HG03039 (cell line): Measurements from ENCODE around the gene RAI1.
A peak's percentile ranks its signal among the peaks of the same experiment; 100 is the strongest.
"Not testable (repeated sequence)": the region's sequence is repeated elsewhere in the genome, so short reads cannot be mapped to it uniquely, and the experiment has no call there.

ENCODE experiments used
- ATAC-seq: cut with Tn5 transposase; IDR thresholded peaks from one replicate; pipeline ENCODE4 v1.9.1; 2021; ENCODE audit warnings: mild to moderate bottlenecking, moderate library complexity; ENCODE audit not compliant: unreplicated experiment

The RAI1 gene, protein sequence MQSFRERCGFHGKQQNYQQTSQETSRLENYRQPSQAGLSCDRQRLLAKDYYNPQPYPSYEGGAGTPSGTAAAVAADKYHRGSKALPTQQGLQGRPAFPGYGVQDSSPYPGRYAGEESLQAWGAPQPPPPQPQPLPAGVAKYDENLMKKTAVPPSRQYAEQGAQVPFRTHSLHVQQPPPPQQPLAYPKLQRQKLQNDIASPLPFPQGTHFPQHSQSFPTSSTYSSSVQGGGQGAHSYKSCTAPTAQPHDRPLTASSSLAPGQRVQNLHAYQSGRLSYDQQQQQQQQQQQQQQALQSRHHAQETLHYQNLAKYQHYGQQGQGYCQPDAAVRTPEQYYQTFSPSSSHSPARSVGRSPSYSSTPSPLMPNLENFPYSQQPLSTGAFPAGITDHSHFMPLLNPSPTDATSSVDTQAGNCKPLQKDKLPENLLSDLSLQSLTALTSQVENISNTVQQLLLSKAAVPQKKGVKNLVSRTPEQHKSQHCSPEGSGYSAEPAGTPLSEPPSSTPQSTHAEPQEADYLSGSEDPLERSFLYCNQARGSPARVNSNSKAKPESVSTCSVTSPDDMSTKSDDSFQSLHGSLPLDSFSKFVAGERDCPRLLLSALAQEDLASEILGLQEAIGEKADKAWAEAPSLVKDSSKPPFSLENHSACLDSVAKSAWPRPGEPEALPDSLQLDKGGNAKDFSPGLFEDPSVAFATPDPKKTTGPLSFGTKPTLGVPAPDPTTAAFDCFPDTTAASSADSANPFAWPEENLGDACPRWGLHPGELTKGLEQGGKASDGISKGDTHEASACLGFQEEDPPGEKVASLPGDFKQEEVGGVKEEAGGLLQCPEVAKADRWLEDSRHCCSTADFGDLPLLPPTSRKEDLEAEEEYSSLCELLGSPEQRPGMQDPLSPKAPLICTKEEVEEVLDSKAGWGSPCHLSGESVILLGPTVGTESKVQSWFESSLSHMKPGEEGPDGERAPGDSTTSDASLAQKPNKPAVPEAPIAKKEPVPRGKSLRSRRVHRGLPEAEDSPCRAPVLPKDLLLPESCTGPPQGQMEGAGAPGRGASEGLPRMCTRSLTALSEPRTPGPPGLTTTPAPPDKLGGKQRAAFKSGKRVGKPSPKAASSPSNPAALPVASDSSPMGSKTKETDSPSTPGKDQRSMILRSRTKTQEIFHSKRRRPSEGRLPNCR (N-terminal part only)

DNA sequence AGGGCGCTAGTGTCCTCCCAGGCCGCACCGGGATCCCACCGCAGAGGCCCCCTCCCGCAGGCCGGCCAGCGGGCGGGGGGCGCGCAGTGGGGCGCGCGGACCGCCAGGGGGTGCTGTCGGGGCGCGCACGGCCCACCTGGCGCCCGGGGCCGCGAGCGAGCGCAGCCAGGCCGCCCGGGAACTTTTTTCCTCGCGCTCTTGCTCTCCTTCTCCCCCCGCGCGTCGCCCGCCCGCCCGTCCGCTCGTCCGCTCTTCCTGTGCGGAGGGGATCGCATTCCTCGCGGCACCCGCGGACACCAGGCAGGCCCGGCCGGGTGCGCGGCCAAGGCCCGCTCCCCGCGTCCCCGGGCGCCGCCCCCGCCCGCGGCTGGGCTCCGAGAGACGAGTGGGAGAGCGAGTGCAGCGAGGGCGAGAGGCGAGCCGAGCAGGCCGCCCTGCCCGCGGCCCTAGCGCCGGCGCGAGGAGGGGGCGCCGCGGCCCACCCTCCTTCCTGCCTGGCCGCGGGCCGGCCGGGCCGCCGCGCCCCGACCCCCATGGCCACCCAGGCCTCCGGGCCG, at the start of gene RAI1:
Gene RAI1 (plus strand): TSS at position 272 of the 557 bp plus-strand sequence. CDS start 111,491 bp downstream, outside the sequence.
- peak; percentile 41 for ATAC-seq

DNA sequence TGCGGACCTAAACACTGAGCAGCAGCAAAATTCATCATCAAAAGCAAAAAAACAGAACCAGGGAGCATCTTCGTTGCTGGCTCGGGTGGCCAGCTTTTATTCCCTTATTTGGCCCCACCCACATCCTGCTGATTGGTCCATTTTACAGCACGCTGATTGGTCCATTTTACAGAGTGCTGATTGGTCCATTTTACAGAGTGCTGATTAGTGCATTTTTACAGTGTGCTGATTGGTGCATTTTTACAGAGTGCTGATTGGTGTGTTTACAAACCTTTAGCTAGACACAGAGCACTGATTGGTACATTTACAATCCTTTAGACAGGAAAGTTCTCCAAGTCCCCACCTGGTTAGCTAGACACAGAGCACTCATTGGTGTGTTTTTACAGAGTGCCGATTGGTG, 48.6 kb upstream of the RAI1 start:
- not testable (repeated sequence) for ATAC-seq

DNA sequence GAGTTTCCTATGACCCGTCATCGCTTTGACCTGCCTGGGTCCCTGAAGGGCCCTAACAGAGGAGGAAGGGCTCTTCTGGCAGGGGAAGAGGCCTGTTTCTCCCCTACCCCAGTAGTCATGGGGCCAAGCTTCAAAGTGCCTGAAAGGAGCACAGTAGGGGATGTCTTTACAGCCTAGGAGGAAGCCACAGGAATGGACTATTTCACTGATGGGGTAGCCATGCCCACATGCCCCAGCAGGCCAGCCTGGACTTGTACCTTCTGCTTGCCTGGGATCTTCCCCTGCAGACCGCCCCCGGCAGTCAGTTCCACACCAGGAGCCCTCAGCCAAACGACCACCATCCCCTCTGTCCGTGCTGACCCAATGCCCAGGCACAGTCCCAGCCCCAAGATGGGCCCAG, 47.9 kb upstream of the RAI1 start:
- ATAC-seq: no peak

DNA sequence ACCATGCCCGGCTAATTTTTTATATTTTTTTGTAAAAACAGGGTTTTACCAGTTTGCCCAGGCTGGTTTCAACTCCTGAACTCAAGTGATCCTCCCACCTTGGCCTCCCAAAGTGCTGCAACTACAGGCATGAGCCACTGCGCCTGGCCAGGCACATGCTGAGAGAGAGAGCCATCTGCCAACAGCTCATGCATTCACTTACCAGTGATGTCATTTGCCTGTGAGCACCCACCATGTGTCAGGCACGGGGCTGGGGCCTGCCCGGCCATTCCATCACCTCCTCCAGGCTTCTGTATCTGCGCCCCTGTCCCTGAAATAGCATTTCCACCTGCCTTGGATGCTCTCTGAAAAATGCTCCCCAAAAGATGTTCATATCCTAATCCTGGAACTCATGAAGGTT, 46.1 kb upstream of the RAI1 start:
- ATAC-seq: no peak

DNA sequence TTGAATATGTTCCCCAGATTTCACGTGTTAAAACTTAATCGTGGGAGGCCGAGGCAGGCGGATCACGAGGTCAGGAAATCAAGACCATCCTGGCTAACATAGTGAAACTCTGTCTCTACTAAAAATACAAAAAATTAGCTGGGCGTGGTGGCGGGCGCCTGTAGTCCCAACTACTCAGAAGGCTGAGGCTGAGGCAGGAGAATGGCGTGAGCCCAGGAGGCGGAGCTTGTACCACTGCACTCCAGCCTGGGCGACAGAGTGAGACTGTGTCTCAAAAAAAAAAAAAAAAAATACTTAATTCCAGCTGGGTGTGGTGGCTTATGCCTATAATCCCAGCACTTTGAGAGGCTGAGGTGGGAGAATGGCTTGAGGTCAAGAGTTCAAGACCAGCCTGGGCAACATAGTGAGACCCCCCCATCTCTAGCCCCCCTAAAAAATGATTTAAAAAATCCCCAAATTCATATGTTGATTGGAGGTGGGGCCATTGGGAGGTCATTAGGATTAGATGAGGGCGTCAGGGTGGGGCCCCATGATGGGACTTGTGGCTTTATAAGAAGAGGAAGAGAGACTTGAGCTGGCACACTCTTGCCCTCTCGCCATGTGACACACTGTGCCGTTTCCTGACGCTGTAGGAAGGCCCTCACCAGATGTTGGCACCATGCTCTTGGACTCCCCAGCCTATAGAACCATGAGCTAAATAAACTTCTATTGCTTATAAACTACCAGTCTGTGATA, 45.6 kb upstream of the RAI1 start:
- ATAC-seq: not testable (repeated sequence)

DNA sequence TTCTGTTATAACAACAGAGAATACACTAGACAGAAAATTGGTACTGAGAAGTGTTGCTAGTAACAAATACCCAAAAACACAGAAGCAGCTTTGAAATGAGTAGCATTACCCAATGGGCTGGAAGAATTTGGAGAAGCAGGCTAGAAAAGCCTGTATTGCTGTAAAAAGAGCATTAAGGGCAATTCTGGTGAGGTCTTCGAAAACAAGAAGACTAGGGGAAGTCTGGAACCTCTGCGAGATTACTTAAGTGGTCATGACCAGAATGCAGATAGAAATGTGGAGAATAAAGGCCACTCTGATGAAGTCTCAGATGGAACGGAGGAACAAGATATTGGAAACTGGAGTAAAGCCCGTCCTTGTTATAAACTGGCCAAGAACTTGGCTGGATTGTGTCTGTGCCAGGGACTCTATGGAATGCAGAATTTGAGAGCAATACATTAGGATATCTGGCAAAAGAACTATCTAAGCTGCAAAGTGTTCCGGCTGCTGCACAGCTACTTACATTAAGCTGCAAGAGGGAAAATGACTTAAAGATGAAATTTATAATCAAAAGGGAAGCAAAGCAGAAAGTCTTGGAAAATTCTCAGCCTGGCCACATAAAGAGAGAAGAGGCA, 44.9 kb upstream of the RAI1 start:
- no peak for ATAC-seq

DNA sequence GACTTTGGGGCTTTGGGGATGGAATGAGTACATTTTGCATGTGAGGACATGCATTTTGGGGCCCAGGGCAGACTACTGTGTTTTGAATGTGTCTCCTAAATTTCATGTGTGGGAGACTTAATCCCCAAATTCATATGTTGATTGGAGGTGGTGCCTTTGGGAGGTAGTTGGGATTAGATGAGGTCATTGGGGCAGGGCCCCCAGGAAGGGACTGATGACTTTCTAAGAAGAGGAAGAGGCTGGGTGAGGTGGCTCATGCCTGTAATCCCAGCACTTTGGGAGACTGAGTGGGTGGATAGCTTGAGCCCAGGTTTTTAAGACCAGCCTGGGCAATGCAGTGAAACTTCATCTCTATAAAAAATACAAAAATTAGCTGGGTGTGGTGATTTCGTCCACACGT, 42.8 kb upstream of the RAI1 start:
- ATAC-seq: no peak

DNA sequence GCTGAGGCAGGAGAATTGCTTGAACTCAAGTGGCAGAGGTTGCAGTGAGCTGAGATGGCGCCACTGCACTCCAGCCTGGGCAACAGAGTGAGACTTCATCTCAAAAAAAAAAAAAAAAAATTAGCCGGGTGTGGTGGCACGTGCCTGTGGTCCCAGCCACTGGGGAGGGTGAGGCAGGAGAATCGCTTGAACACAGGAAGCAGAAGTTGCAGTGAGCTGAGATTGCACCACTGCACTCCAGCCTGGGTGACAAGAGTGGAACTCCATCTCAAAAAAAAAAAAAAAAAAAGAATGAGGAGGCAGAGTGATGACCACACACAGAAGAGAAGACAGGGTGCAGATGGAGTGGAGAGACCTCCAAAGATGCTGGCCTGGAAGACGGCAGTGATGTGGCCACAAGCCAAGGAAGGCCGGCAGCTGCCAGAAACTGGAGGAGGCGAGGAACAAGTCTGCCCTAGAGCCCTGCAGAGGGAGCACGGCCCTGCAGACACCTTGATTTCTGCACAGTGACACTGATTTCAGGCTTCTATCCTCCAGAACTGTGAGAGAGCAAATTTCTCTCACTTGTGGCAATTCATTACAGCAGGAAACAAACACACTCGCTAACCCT, 41.5 kb upstream of the RAI1 start:
- ATAC-seq: not testable (repeated sequence)

DNA sequence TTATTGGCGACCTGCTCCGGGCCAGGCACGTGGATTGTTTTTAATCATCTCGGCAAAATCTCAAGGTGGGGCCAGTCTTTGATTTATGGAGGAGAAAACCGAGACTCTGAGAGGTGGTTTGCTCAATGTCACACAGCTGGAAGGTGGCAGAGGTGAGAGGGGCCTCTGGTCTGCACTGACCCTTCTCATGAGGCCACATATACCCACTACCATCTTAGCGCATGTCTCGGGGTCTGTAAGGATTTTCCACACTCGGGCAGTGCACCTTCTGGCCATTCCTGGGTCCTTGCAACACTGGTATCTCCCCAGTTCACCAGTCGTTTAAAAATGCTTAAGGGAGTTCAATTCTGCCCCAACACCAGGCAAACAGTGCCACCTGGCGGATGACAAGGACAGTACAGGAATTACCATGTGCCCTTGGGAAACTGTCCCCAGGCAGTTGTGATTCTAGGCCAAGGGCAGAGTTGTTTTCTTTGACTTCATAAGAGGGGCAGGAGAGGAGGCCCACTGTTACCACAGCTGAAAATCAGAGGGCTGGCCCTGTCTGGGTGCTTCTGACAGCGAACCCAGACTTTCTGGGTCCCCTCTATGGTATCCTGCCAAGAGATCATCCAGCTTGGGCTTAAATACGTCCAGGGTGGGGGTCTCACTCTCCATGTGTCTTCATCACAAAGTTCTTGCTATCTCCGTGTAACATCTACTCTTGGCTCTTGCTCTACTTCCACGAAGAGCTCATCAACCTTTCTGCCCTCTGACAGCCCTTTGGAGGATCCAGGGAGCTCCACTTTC, 39.4 kb upstream of the RAI1 start:
- ATAC-seq: no peak

DNA sequence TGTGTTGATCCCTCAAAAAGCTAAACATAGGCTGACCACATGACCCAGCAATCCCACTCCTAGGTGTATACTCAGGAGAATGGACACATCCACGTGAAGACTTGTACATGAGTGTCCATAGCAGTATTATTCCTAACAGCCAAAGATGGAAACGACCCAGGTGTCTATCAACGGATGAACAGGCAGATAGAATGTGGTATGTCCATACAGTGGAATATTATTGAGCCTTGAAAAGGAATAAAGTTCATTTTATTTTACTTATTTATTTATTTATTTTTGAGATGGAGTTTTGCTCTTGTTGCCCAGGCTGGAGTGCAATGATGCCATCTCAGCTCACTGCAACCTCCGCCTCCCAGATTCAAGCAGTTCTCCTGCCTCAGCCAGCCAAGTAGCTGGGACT, 36.1 kb upstream of the RAI1 start:
- ATAC-seq: not testable (repeated sequence)

DNA sequence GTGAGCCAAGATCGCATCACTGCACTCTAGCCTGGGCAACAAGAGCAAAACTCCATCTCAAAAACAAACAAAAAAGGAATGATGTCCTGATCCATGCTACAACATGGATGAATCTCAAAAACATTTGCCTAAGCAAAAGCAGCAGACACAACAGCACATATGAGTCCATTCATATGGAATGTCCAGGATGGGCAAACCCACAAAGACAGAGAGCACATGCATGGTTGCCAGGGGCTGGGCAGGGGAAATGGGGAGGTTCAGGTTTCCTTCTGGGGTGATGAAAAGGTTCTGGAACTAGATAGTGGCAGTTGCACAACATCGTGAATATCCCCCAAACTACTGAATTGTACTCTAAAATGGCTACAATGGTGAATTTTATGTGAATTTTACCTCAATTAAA, 35.3 kb upstream of the RAI1 start:
- ATAC-seq: no peak

DNA sequence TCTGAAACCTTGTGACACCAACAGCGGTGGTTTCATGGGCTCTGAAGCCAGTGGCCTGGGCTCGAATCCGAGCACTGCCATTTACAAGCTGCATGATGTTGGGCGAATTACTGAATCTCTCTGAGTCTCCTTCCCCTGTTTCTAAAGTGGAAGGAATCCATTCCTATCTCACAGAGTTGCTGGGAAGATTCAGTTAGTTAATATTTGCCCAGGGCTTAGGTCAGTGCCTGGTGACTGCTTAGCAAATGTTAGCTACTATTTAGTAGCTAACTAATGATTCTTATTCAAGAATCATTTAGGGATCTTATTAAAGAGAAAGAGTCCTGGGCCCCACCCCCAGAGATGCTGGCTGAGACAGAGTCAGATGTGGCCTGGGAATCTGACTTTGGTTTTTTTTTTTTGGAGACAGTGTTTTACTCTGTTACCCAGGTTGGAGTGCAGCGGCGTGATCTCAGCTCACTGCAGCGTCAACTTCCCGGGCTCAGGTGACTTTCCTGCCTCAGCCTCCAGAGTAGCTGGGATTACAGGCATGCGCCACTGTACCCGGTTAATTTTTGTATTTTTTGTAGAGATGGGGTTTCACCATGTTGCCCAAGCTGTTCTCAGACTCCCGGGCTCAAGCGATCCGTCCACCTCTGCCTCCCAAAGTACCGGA, 33.6 kb upstream of the RAI1 start:
- no peak for ATAC-seq

DNA sequence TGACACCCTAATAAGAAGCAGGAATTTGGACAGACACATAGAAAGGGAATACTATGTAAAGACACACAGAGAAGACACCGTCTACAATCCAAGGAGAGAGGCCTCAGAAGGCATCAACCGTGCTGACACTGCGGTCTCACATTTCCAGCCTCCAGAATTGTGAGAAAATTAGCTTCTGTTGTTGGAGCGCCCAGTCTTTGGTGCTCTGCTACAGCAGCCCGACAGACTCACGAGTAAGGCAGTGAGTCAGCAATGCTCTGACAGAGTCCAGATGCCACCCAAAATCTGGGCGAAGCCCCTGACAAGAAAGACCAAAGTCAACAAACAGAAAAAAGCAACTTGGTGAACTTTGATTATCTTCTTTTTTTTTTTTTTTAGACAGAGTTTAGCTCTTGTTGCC, 32.5 kb upstream of the RAI1 start:
- no peak for ATAC-seq

DNA sequence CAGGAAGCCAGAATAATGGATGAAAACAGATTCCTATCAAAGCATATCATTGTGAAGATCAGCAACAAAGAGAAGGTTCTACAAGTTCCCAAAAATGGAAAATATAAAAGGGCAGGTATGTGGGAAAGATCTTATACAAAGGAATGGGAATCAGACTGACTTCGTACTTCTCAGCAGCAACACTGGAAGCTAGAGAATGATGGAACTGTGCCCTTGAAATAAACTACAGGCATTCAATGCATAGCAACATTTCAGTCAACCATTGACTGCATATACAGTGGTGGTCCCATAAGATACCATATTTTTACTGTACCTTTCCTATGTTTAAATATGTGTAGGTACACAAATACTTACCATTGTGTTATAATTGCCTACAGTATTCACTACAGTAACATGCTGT, 30.3 kb upstream of the RAI1 start:
- ATAC-seq: no peak

DNA sequence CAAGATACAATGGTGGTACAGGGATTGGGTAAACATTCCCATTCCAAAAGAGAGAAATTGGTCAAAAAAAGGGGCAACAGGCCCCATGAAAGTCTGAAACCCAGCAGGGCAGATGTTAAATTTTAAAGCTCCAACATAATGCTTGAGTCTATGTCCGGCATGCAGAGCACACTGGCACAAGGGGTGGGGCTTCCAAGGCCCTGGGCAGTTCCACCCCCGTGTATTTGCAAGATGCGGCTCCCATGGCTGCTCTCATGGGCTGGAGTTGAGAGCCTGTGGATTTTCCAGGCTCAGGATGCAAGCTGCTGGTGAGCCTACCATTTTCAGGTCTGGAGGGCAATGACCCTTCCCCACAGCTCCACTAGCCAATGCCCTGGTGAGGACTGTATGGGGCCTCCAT, 27.9 kb upstream of the RAI1 start:
- no peak for ATAC-seq

DNA sequence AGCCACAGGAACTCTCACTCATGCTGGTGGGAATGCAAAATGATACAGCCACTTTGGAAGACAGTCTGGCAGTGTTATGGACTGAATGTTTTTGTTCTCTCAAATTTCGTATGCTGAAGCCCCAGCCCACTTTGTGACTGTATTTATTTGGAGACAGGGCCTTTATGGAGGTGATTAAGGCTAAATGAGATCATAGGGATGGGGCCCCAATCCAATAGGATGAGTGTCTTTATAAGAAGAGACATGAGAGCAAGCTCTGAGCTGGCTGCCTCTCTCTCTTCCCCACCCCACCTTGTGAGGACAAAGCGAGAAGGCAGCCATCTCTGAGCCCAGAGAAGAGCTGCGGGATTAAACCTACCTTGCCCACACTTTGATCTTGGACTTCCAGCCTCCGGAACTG, 21.9 kb upstream of the RAI1 start:
- no peak for ATAC-seq

DNA sequence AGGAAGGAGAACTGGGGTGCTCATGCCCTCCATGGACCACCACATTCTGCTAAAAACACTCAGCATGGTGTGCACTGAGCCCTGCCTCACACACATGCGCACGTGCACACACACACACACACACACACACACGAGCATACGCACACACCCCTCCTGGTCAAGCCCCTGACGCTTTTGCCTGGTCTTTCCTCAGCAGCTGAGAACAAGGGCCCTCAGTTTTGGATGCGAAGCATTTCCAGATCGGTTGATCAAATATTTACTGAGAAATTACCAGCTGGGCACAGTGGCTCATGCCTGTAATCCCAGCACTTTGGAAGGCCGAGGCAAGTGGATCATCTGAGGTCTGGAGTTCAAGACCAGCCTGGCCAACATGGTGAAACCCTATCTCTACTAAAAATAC, 20.1 kb upstream of the RAI1 start:
- ATAC-seq: no peak

DNA sequence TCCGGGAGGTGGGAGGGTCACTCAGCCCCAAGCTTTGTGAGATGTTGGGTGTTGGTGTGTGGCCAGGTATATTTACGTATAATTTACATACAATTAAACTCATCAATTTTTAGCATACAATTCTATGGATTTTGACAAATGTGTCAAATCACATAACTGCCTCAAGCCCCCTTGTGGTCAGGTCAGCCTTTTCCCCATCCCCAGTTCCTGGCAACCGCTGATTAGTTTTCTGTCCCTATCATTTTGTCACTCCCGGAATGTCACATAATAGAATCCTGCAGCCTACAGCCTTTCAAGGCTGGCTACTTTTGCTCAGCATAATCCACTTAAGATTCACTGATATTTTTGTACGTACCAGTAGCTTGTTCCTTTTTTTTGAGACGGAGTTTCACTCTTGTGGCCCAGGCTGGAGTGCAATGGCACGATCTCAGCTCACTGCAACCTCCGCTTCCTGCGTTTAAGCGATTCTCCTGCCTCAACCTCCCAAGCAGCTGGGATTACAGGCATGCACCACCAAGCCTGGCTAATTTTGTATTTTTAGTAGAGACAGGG, 19.3 kb upstream of the RAI1 start:
- no peak for ATAC-seq
